Activated T-helper 1 cell treated with Interleukin-2 at 50 U/mL for 16 hours (primary cell): ENCODE data around the gene SLC17A5.
"Not testable (repeated sequence)": the region's sequence is repeated elsewhere in the genome, so short reads cannot be mapped to it uniquely, and the experiment has no call there.

Source experiments
- DNase-seq: peaks from one replicate; pipeline ENCODE4 v3.0.0-alpha.2; 2020; ENCODE audit warnings: low read depth

The SLC17A5 gene

GRCh38 chr6:73614802-73615201, 39.0 kb downstream of the SLC17A5 start:
- no peak for DNase-seq

- DNase-seq = no peak
Measured at GRCh38 chr6:73613806-73614536, 39.8 kb downstream of the SLC17A5 start.

- no peak for DNase-seq
Measured at GRCh38 chr6:73612611-73613010, 41.2 kb downstream of the SLC17A5 start.

GRCh38 chr6:73610444-73611275, 43.1 kb downstream of the SLC17A5 start:
- no peak for DNase-seq

- no peak for DNase-seq
Measured at GRCh38 chr6:73608761-73609160, 45.0 kb downstream of the SLC17A5 start.

GRCh38 chr6:73606428-73606827, 47.4 kb downstream of the SLC17A5 start:
- no peak for DNase-seq

GRCh38 chr6:73604461-73604860, 49.3 kb downstream of the SLC17A5 start:
- DNase-seq = no peak

- DNase-seq = no peak
Measured at GRCh38 chr6:73604020-73604419, 49.8 kb downstream of the SLC17A5 start.

- no peak for DNase-seq
Measured at GRCh38 chr6:73586416-73586974, 67.3 kb downstream of the SLC17A5 start.

GRCh38 chr6:73585566-73586415, 68.0 kb downstream of the SLC17A5 start:
- DNase-seq = no peak

- DNase-seq = no peak
Measured at GRCh38 chr6:73581293-73581692, 72.5 kb downstream of the SLC17A5 start.

- DNase-seq = peak; percentile 47
Measured at GRCh38 chr6:73580247-73581149, 73.3 kb downstream of the SLC17A5 start.

- no peak for DNase-seq
Measured at GRCh38 chr6:73579851-73580246, 73.9 kb downstream of the SLC17A5 start.

- DNase-seq = no peak
Measured at GRCh38 chr6:73579389-73579788, 74.4 kb downstream of the SLC17A5 start.

- DNase-seq = no peak
Measured at GRCh38 chr6:73577676-73578075, 76.1 kb downstream of the SLC17A5 start.

- not testable (repeated sequence) for DNase-seq
Measured at GRCh38 chr6:73572531-73572930, 81.3 kb downstream of the SLC17A5 start.

- DNase-seq = not testable (repeated sequence)
Measured at GRCh38 chr6:73571218-73572181, 82.3 kb downstream of the SLC17A5 start.

- no peak for DNase-seq
Measured at GRCh38 chr6:73569121-73569520, 84.7 kb downstream of the SLC17A5 start.

- no peak for DNase-seq
Measured at GRCh38 chr6:73566954-73567591, 86.7 kb downstream of the SLC17A5 start.
